NCI-H2171 (cell line): ENCODE measurements around the gene CRNKL1.
A peak's percentile ranks its signal among the peaks of the same experiment; 100 is the strongest.
"Not testable (repeated sequence)": the region's sequence is repeated elsewhere in the genome, so short reads cannot be mapped to it uniquely, and the experiment has no call there.

ENCODE experiments used
- DNase-seq: peaks from one replicate; lab custom pipeline; 2025; lab: John Stamatoyannopoulos, UW

CRNKL1 gene

GRCh38 chr20:20005342-20005741, 46.9 kb downstream of the CRNKL1 start:
- DNase-seq = no peak

DNA sequence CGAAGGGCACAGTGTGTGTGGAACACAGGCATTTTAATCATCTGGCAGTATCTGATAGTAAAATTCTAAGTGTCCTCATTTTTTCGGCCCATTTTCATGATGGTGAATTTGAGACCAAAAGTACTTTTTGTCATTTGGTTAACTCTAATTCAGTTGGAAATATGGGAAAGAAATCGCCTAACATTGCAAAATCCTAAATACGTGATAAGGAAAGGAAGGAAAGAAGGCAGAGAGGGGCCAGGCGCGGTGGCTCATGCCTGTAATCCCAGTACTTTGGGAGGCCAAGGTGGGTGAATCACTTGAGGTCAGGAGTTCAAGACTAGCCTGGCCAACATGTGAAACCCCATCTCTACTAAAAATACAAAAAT, 48.3 kb downstream of the CRNKL1 start:
- DNase-seq = not testable (repeated sequence)

- no peak for DNase-seq
Observed at GRCh38 chr20:20003031-20003954, 49.0 kb downstream of the CRNKL1 start.

- DNase-seq = peak; percentile 51
Observed at GRCh38 chr20:20002101-20002998, 49.9 kb downstream of the CRNKL1 start.

DNA sequence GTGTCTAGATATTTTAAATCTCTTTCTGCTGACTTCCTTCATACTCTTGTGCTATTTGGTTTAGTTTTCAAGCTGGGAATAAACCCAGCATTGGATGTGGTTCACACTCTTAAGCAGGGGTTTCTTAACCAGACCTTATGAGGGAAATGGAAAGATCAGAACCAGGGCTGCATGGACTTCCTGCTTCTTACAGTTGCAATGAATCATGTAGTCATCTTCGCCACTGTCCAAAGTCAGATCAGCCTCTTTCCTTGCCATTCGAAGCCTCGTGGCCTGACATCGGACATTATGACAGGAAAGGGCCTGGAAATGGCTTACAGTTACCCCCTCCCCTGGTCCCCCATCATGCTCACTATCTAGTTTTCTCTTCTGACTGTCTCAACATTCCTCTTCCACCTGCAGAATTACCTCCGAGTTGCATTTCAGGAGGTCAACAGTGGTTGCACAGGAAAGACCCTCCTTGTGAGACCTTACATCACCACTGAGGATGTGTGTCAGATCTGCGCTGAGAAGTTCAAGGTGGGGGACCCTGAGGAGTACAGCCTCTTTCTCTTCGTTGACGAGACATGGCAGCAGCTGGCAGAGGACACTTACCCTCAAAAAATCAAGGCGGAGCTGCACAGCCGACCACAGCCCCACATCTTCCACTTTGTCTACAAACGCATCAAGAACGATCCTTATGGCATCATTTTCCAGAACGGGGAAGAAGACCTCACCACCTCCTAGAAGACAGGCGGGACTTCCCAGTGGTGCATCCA, 51.9 kb downstream of the CRNKL1 start:
- DNase-seq = no peak

DNA sequence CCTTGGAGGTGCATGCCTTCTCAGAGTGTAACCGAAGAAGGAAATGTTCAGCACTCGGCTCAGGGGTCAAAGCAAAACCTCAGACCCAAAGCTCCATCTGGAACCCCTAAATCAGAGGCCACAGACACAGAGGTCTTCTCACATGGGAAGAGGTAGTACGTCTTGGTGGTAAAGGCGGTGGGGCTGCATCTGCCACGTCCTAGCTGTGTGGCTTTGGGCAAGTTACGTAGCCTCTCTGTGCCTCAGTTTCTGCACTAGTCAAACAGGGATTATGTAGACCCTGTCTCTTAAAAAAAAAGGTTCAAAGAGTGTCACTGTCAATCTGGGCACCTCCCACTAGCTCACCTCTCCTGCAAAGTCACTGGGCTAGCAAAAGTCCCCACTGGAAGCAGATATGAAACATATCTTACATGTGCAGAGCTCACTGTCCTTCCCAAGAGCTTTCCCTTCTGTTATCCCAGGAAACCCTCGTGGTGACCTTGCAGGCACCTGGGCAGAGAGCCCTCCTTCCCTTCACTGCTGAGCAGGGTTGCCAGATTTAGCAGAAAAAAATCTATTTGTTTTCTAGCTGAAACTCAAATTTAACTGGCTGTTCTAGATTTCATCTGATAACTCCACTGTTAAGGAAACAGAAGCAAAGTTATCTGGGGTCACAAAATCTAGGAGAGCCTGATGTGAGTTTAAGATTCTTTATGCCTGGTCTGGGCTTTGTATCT, 53.1 kb downstream of the CRNKL1 start:
- no peak for DNase-seq

DNA sequence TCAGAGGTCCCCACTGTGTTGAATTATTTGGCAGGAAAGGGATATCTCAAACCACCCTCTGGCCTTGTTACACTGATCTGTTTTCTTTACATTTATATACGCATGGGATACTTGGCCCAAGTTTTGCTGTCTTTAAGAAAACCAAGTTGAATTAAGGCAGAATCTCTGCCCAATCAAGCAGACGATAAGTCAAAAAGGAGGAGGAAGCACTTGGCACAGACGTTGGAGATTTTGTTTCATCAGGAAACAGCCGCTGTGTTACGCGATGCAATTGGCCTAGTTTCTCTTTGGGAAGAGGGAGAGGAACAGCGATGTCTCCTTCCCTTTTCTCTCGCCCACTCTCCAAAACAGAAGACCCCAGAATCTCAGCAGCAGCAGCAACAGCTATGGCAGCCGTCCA, 55.3 kb downstream of the CRNKL1 start:
- no peak for DNase-seq

DNA sequence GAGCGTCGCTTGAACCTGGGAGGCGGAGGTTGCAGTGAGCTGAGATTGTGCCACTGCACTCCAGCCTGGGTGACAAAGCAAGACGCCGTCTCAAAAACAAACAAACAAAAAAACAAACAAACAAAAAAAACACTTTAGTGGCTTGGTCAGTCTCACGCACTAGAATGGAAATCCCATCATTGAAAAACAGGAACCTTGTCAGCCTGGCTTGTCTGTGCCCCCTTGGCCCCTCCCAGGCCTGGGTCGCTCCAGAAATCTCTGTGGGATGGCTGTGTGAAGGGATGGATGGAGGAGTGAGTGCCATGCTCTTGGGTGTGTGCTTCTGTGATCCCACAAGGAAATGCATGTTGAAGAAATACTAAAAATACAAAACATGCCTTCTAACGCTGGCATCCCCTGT, 56.0 kb downstream of the CRNKL1 start:
- DNase-seq = no peak

GRCh38 chr20:19995220-19995863, 56.9 kb downstream of the CRNKL1 start:
- peak; percentile 21 for DNase-seq

DNA sequence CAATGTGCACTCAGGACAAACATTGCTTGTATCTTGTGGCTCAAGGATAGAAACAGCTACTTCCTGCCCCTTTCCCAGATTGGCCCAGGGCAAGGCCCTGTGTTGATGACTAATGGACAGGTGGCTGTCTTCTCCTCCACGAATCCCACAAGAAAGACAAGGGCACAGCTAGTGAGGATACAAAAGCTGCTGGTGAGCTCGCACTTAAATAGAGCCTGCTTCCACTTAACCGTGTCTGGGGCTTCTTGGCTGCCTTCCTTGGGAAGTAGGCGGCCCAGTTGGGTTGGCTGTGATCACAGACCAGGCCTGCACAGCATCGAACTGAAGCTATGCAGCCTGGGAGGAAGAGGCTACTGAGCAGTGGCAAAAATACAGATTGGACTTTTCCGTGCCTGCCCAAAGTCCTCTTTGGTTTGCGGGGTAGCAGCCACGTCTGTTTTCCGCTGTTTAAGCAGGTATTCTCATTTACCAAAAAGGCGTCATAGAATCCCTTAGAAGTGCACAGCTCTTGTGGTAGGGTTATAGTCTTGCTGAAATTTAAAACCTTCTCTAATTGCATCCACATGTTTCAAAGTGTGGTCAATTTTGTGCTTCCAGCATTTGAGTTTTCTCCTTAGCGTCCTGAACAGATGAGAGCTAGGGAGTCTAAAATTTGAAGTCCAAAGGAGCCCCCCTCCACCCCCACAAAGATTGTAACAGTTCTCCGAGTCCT, 58.2 kb downstream of the CRNKL1 start:
- DNase-seq = no peak

DNA sequence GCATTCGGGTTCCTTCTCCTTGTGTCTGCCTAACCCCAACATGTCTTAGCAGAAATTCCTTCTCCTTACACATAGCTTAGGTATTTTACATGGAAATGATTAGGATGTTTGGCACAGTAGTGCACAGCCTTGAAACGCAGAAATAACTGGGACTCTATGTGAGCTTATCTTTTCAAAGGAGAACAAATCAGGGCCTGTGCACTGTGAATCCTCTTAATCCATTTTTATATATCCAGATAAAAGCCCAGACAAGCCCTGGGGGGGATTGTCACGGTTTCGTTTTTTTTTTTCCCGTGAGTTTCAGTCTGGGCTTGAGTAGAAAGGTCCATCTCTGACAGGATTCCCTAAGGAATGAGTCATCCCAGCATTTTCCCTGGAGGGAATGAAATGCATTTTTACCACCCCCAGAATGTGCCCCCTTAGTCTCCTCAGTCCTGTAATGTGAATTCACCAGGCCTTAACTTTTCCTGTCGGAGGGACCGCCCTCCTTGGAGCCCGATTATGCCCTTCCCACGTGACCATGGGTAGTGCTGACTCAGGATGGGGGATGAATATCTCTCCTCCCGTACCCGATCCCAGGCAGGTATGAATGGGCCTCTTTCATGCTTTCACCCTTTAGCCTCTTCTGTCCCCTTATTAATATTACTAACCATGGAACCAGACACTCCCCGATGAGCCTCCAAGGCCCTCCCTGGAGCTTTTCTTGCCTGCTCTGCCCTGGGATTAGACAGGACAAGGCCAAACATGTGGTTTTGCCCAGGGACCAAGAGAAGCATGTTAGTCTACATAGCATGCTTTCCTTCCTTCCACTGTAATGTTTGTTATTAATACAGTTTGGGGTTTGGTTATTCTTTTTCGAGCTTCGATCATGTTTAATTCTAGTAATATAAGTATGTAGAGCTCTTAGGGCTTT, 59.0 kb downstream of the CRNKL1 start:
- DNase-seq = no peak

- no peak for DNase-seq
Observed at GRCh38 chr20:19991854-19992253, 60.4 kb downstream of the CRNKL1 start.

GRCh38 chr20:19991308-19991707, 61.0 kb downstream of the CRNKL1 start:
- DNase-seq = no peak

DNA sequence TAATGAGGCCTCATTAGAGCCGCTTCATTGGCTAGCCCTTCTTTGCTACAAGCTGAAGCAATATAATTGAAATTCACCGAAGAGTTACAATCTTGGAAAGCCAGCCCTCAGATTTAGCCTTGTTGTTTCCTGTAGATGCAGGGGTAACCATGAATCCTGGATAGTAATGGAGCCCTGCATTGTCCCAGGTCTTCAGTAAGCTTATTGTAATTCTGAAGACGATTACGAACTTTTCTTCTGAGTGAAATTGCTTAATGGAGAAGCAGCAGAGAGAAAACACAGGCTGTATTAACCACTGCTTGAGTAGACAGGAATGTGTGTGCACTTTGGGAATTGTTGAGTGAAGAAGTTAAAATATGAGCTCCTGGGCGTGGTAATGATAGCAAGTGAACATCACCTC, 61.4 kb downstream of the CRNKL1 start:
- DNase-seq = no peak

- no peak for DNase-seq
Observed at GRCh38 chr20:19987046-19987445, 65.2 kb downstream of the CRNKL1 start.

GRCh38 chr20:19986419-19986818, 65.8 kb downstream of the CRNKL1 start:
- no peak for DNase-seq
